BLaER1 treated with 17β-estradiol and CSF1 and Interleukin-3, amounts not matched to agents 10 nM and 100 nM (cell line): ENCODE results near the gene UBAP1L.
"Not testable (repeated sequence)": the region's sequence is repeated elsewhere in the genome, so short reads cannot be mapped to it uniquely, and the experiment has no call there.

Source experiments
- H3K27ac ChIP-seq, 11 experiments: shearing (Covaris generic); formaldehyde crosslinking; 2 replicates each; pipeline ENCODE4 v1.8.1; 2022
- H3K27me3 ChIP-seq, 11 experiments: shearing (Covaris generic); formaldehyde crosslinking; 2 replicates each; pipeline ENCODE4 v1.8.1; 2022
- H3K36me3 ChIP-seq, 11 experiments: shearing (Covaris generic); formaldehyde crosslinking; 2 replicates each; pipeline ENCODE4 v1.8.1; 2022
- H3K4me1 ChIP-seq, 10 experiments: shearing (Covaris generic); formaldehyde crosslinking; 2 replicates each; pipeline ENCODE4 v1.8.1; 2022
- H3K4me2 ChIP-seq, 11 experiments: shearing (Covaris generic); formaldehyde crosslinking; 2 replicates each; pipeline ENCODE4 v1.8.1; 2022
- H3K4me3 ChIP-seq, 10 experiments: shearing (Covaris generic); formaldehyde crosslinking; 2 replicates each; pipeline ENCODE4 v1.8.1; 2022
- H3K9ac ChIP-seq, 11 experiments: shearing (Covaris generic); formaldehyde crosslinking; 2 replicates each; pipeline ENCODE4 v1.8.1; 2022
- H3K9me3 ChIP-seq, 11 experiments: shearing (Covaris generic); formaldehyde crosslinking; replicated peaks in 1 of 11; 2 replicates each; pipeline ENCODE4 v1.8.1; 2022
- H4K20me1 ChIP-seq, 11 experiments: shearing (Covaris generic); formaldehyde crosslinking; 2 replicates each; pipeline ENCODE4 v1.8.1; 2022
- Cebpa-rat ChIP-seq, 11 experiments: shearing (Covaris generic); IDR thresholded peaks; 2 replicates each; pipeline ENCODE4 v1.8.1; 2022

The UBAP1L gene

GRCh38 chr15:65051266-65051665 lies 63.7 kb downstream of the UBAP1L start:
- no peak for TF ChIP-seq Cebpa-rat (IDR thresholded peaks at IDR 0.05)
- Histone ChIP-seq H3K27ac (no peak overlapping the region), H3K27me3 (no peaks in the 10 kb centered on the region), H3K4me2 (no peak overlapping the region), H3K9ac (no peak overlapping the region), H4K20me1 (peaks cover 0 to 4% (median 0%) of the 10 kb centered on the region in 11 experiments; a peak in 1 of 22 replicates), H3K4me3 (no peak overlapping the region), H3K9me3 (no peaks in the 10 kb centered on the region), H3K36me3 (no peaks in the 10 kb centered on the region), H3K4me1 (peaks cover 27 to 41% (median 37%) of the 10 kb centered on the region in 10 experiments)

GRCh38 chr15:65050270-65050669 lies 64.7 kb downstream of the UBAP1L start:
- peak overlapping the region; percentile 62 to 89 (median 81); a peak in 19 of 22 replicates for H3K4me2 ChIP-seq
- no peaks in the 10 kb centered on the region for H3K27me3 ChIP-seq
- H3K4me1 ChIP-seq = peaks cover 18 to 32% (median 28%) of the 10 kb centered on the region in 10 experiments
- no peak overlapping the region for H3K4me3 ChIP-seq
- H4K20me1 ChIP-seq = peaks cover 0 to 4% (median 0%) of the 10 kb centered on the region in 11 experiments; a peak in 1 of 22 replicates
- H3K9ac ChIP-seq = no peak overlapping the region
- no peaks in the 10 kb centered on the region for H3K9me3 ChIP-seq
- TF ChIP-seq Cebpa-rat (IDR thresholded peaks at IDR 0.05) = no peak
- no peaks in the 10 kb centered on the region for H3K36me3 ChIP-seq
- no peak overlapping the region for H3K27ac ChIP-seq

GRCh38 chr15:65049418-65049840 lies 65.6 kb downstream of the UBAP1L start:
- Histone ChIP-seq H3K4me2 (peak overlapping the region; percentile 62 to 89 (median 81)), H3K27me3 (no peaks in the 10 kb centered on the region), H3K9ac (0 out of 22 replicates have a peak overlapping the region, but pooled peaks of 1 of the 11 experiments have one; percentile 19), H3K4me3 (peak overlapping the region in 6 of 10 experiments; percentile 21 to 62 (median 38); a peak in 7 of 20 replicates), H3K27ac (peak overlapping the region in 1 of 11 experiments; percentile 31; a peak in 1 of 22 replicates), H3K36me3 (no peaks in the 10 kb centered on the region), H4K20me1 (no peaks in the 10 kb centered on the region), H3K4me1 (peaks cover 17 to 23% (median 21%) of the 10 kb centered on the region in 10 experiments), H3K9me3 (no peaks in the 10 kb centered on the region)
- no peak for TF ChIP-seq Cebpa-rat (IDR thresholded peaks at IDR 0.05)

GRCh38 chr15:65048241-65048640 lies 66.8 kb downstream of the UBAP1L start:
- Histone ChIP-seq H3K9ac (no peak overlapping the region), H4K20me1 (no peaks in the 10 kb centered on the region), H3K4me1 (peaks cover 16 to 29% (median 21%) of the 10 kb centered on the region in 10 experiments), H3K27me3 (no peaks in the 10 kb centered on the region), H3K9me3 (no peaks in the 10 kb centered on the region), H3K4me2 (no peak overlapping the region), H3K36me3 (no peaks in the 10 kb centered on the region), H3K27ac (no peak overlapping the region), H3K4me3 (no peak overlapping the region)
- no peak for TF ChIP-seq Cebpa-rat (IDR thresholded peaks at IDR 0.05)

GRCh38 chr15:65044724-65045481 lies 70.1 kb downstream of the UBAP1L start, which contains the start of gene SLC51B:
Gene SLC51B (plus strand): TSS chr15:65045387. CDS start chr15:65050005, 4,618 bp downstream.
- Histone ChIP-seq H3K4me1 (peaks cover 8 to 29% (median 13%) of the 10 kb centered on the region in 10 experiments), H3K27me3 (no peaks in the 10 kb centered on the region), H3K4me2 (peak within 1 kb of the TSS in 3 of 11 experiments; percentile 44 to 55 (median 53); a peak in 5 of 22 replicates), H3K4me3 (no peak within 1 kb of the TSS), H3K9ac (no peak within 1 kb of the TSS), H3K27ac (no peak within 1 kb of the TSS), H3K36me3 (no peaks in the 10 kb centered on the region), H4K20me1 (no peaks in the 10 kb centered on the region), H3K9me3 (no peaks in the 10 kb centered on the region)
- TF ChIP-seq Cebpa-rat (IDR thresholded peaks at IDR 0.05) = 0 out of 22 replicates have a peak, but pooled peaks of 1 of the 11 experiments have one; percentile 9

GRCh38 chr15:65044218-65044617 lies 70.8 kb downstream of the UBAP1L start:
- not testable (repeated sequence) for H3K9me3 ChIP-seq, H4K20me1 ChIP-seq, H3K9ac ChIP-seq, H3K4me3 ChIP-seq, H3K36me3 ChIP-seq, H3K27ac ChIP-seq, H3K27me3 ChIP-seq
- Histone ChIP-seq H3K4me2 (peak overlapping the region in 3 of 11 experiments; percentile 44 to 55 (median 53); a peak in 5 of 22 replicates), H3K4me1 (peaks cover 2 to 23% (median 6%) of the 10 kb centered on the region in 10 experiments)

GRCh38 chr15:65042776-65043327 lies 72.1 kb downstream of the UBAP1L start:
- Histone ChIP-seq H4K20me1 (no peaks in the 10 kb centered on the region), H3K27ac (no peak overlapping the region), H3K4me3 (no peak overlapping the region), H3K36me3 (no peaks in the 10 kb centered on the region), H3K27me3 (no peaks in the 10 kb centered on the region), H3K4me1 (peaks cover 0 to 23% (median 0%) of the 10 kb centered on the region in 10 experiments; a peak in 6 of 20 replicates), H3K9me3 (no peaks in the 10 kb centered on the region), H3K9ac (no peak overlapping the region), H3K4me2 (0 out of 22 replicates have a peak overlapping the region, but pooled peaks of 2 of the 11 experiments have one; percentile 4 to 10)
- TF ChIP-seq Cebpa-rat (IDR thresholded peaks at IDR 0.05) = no peak
